Neural cell (in vitro differentiated cells): ENCODE measurements around the gene ARHGEF10L. TPM values are rescaled to one million over a fixed set of nuclear protein-coding genes. Genes with fewer than 3 reads are reported as not detected.

Source experiments
- H2AFZ ChIP-seq: fragments of 200-600, 300-800 bp; sonication (generic), shearing (Covaris generic); 2 replicates; pipeline ENCODE4 v1.6.0; 2014; ENCODE audit warnings: low read depth, mild to moderate bottlenecking, antibody characterized with exemption, low read length, moderate library complexity
- H3F3A ChIP-seq: fragments of 200-600 bp; shearing (Covaris generic); 2 replicates; pipeline ENCODE4 v1.6.1; 2016; ENCODE audit warnings: mild to moderate bottlenecking, moderate library complexity, mixed read lengths, antibody characterized with exemption, low read length; ENCODE audit not compliant: insufficient read depth, poor library complexity, severe bottlenecking
- H3K27ac ChIP-seq: fragments of 200-600, 300-800 bp; sonication (generic), shearing (Covaris generic); 2 replicates; pipeline ENCODE4 v1.5.1; 2014; ENCODE audit warnings: mild to moderate bottlenecking, low read length, moderate library complexity
- H3K27me3 ChIP-seq: fragments of 300-800, 200-600 bp; sonication (generic), shearing (Covaris generic); 2 replicates; pipeline ENCODE4 v1.6.0; 2014; ENCODE audit warnings: mild to moderate bottlenecking, low read depth, low read length, moderate library complexity; ENCODE audit not compliant: insufficient read depth
- H3K36me3 ChIP-seq: fragments of 300-800, 200-600 bp; sonication (generic), shearing (Covaris generic); 2 replicates; pipeline ENCODE4 v1.5.1; 2014; ENCODE audit warnings: mild to moderate bottlenecking, antibody characterized with exemption, low read length, moderate library complexity; ENCODE audit not compliant: insufficient read depth
- H3K4me2 ChIP-seq: fragments of 300-800, 200-600 bp; sonication (generic), shearing (Covaris generic); 2 replicates; pipeline ENCODE4 v1.6.0; 2014; ENCODE audit warnings: mild to moderate bottlenecking, low read length
- H3K4me3 ChIP-seq: fragments of 300-800, 200-600 bp; sonication (generic), shearing (Covaris generic); 2 replicates; pipeline ENCODE4 v1.5.1; 2014; ENCODE audit warnings: mild to moderate bottlenecking, low read length, moderate library complexity
- H3K79me2 ChIP-seq: fragments of 200-600 bp; shearing (Covaris generic); replicated peaks from 2 replicates; pipeline ENCODE4 v1.6.0; 2014; ENCODE audit warnings: mild to moderate bottlenecking, low read length, moderate library complexity; ENCODE audit not compliant: insufficient read depth
- H3K9ac ChIP-seq: fragments of 300-800, 200-600 bp; sonication (generic), shearing (Covaris generic); 2 replicates; pipeline ENCODE4 v1.6.1; 2016; ENCODE audit warnings: mild to moderate bottlenecking, low read length, mixed read lengths
- H3K9me2 ChIP-seq: fragments of 200-600 bp; shearing (Covaris generic); 2 replicates; pipeline ENCODE4 v1.6.1; 2016; ENCODE audit warnings: mild to moderate bottlenecking, low read length, mixed read lengths; ENCODE audit not compliant: insufficient read depth
- H3K9me3 ChIP-seq: fragments of 200-600, 300-800 bp; sonication (generic), shearing (Covaris generic); 2 replicates; pipeline ENCODE4 v1.6.1; 2016; ENCODE audit warnings: mild to moderate bottlenecking, mixed run types, low read length, moderate library complexity, mixed read lengths
- H4K20me1 ChIP-seq: fragments of 200-600 bp; shearing (Covaris generic); 2 replicates; pipeline ENCODE4 v1.6.1; 2016; ENCODE audit warnings: mild to moderate bottlenecking, mixed run types; ENCODE audit not compliant: insufficient read depth
- CTCF ChIP-seq: fragments of 450-650 bp; IDR thresholded peaks from 2 replicates; pipeline ENCODE4 v1.5.1; 2014; ENCODE audit warnings: antibody characterized with exemption, mild to moderate bottlenecking, moderate library complexity; ENCODE audit not compliant: poor library complexity, severe bottlenecking
- EP300 ChIP-seq: fragments of 450-650 bp; conservative IDR thresholded peaks from 2 replicates; pipeline ENCODE4 v1.6.1; 2014; ENCODE audit warnings: antibody characterized with exemption, mild to moderate bottlenecking, moderate library complexity; ENCODE audit not compliant: poor library complexity, severe bottlenecking
- EZH2 ChIP-seq: fragments of 200-600, 300-800 bp; shearing (Covaris generic), sonication (generic); IDR thresholded peaks from 2 replicates; pipeline ENCODE4 v1.6.1; 2014; ENCODE audit warnings: antibody characterized with exemption, low read length, borderline replicate concordance, mild to moderate bottlenecking; ENCODE audit not compliant: insufficient read depth, poor library complexity, severe bottlenecking
- MXI1 ChIP-seq: fragments of 450-650 bp; conservative IDR thresholded peaks from 2 replicates; pipeline ENCODE4 v1.6.1; 2014; ENCODE audit warnings: antibody characterized with exemption, mild to moderate bottlenecking; ENCODE audit not compliant: poor library complexity, severe bottlenecking
- POLR2AphosphoS5 ChIP-seq: IDR thresholded peaks from 2 replicates; pipeline ENCODE4 v1.6.1; 2012
- RAD21 ChIP-seq: fragments of 450-650 bp; conservative IDR thresholded peaks from 2 replicates; pipeline ENCODE4 v1.6.1; 2014; ENCODE audit warnings: antibody characterized with exemption, mild to moderate bottlenecking, moderate library complexity
- REST ChIP-seq: IDR thresholded peaks from 2 replicates; pipeline ENCODE4 v1.6.1; 2012; ENCODE audit warnings: borderline replicate concordance
- SMC3 ChIP-seq: fragments of 450-650 bp; conservative IDR thresholded peaks from 2 replicates; pipeline ENCODE4 v1.6.1; 2014; ENCODE audit warnings: antibody characterized with exemption, mild to moderate bottlenecking, moderate library complexity; ENCODE audit not compliant: poor library complexity
- TAF1 ChIP-seq: IDR thresholded peaks from 2 replicates; pipeline ENCODE4 v1.6.1; 2012; ENCODE audit warnings: low read depth
- polyA plus RNA-seq: library from polyadenylated mRNA; depleted of rRNA; stranded (reverse); fragments of >200 nt; gene quantifications from 2 replicates; pipeline ENCODE4 v1.2.3, GENCODE V29; 2014

ARHGEF10L gene
- polyA plus RNA-seq, 1 donor from 2014 or later, result 123 TPM

GRCh38 chr1:17662786-17663185, 123.3 kb downstream of the ARHGEF10L start:
- Histone ChIP-seq H3K9ac (no peak overlapping the region), H3K27ac (no peak overlapping the region)

GRCh38 chr1:17663646-17664045, 124.1 kb downstream of the ARHGEF10L start:
- Histone ChIP-seq H3K4me3 (no peak overlapping the region), H2AFZ (no peak overlapping the region), H3K79me2 (no peaks in the 10 kb centered on the region), H3K36me3 (no peaks in the 10 kb centered on the region), H3K9me3 (no peaks in the 10 kb centered on the region), H3F3A (no peaks in the 10 kb centered on the region), H3K27ac (no peak overlapping the region), H4K20me1 (no peaks in the 10 kb centered on the region), H3K9ac (no peak overlapping the region), H3K4me2 (no peak overlapping the region), H3K27me3 (no peaks in the 10 kb centered on the region), H3K9me2 (no peaks in the 10 kb centered on the region)
- no peak for TF ChIP-seq EP300
- no peak for TF ChIP-seq SMC3
- no peak for TF ChIP-seq CTCF
- TF ChIP-seq TAF1, result no peak
- no peak for TF ChIP-seq RAD21
- TF ChIP-seq MXI1, result no peak
- TF ChIP-seq POLR2AphosphoS5, result no peak
- TF ChIP-seq EZH2, result no peak

More at GRCh38 chr1:17662786-17663185, 123.3 kb downstream of the ARHGEF10L start:
- no peak overlapping the region for H3K4me3 ChIP-seq
- H3K9me2 ChIP-seq, result no peaks in the 10 kb centered on the region
- no peaks in the 10 kb centered on the region for H3F3A ChIP-seq
- no peaks in the 10 kb centered on the region for H3K9me3 ChIP-seq
- no peak overlapping the region for H3K4me2 ChIP-seq
- H3K27me3 ChIP-seq, result no peaks in the 10 kb centered on the region
- no peaks in the 10 kb centered on the region for H3K36me3 ChIP-seq
- H2AFZ ChIP-seq, result no peak overlapping the region
- no peaks in the 10 kb centered on the region for H3K79me2 ChIP-seq
- H4K20me1 ChIP-seq, result no peaks in the 10 kb centered on the region
- no peak for TF ChIP-seq TAF1
- no peak for TF ChIP-seq MXI1
- no peak for TF ChIP-seq SMC3
- no peak for TF ChIP-seq EZH2
- TF ChIP-seq CTCF, result no peak
- no peak for TF ChIP-seq RAD21
- TF ChIP-seq POLR2AphosphoS5, result no peak
- TF ChIP-seq EP300, result no peak
- no peak for TF ChIP-seq REST
